ENCODE results near the gene SLC2A2. TPM values are rescaled to one million over a fixed set of nuclear protein-coding genes. Genes with fewer than 3 reads are reported as not detected.
"Not testable (repeated sequence)": the region's sequence is repeated elsewhere in the genome, so short reads cannot be mapped to it uniquely, and the experiment has no call there.

Gene SLC2A2
- total RNA-seq, 2 donors from 2014 or later, result not detected

DNA sequence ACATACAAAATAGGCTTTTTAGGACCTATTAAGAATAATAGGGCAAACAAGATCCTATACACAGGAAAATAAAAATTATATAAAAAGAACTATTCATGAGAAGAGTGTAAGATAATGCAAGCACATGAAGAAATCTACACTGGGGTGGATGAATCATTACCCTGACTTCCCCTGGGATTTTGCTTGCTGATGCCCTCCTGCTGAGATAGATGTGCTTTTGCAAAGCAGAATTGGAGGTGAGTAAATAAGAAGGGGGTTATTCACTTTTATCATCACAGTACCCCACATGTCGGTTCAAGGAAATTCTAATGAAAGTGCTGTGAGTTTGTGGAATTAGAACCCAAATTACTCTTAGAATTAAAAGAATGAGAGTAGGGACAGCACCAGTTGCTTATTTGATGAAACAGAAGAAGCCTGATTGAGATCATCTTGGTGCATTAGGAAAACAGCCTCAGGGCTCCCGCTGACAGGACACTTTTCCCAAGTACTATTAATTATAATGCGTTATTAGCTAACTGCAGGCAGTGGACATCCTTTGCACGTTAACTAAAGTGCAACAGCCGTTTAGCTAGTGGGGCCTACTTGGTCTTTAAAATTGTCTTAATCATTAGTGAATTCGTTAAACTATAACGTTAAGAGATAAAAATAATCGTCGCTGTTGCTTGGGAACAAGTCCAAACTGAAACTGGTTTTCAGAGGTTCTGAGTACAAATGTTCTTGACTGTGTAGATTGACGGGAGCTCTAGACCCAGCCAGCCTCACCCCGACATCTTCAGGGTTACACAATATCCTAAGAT, 48.4 kb downstream of the SLC2A2 start:
- no peak for DNase-seq (ENCODE audit: low spot score)
- H3K27me3 ChIP-seq, result no peaks in the 10 kb centered on the region
- H3K9me3 ChIP-seq, result no peaks in the 10 kb centered on the region
- H3K27ac ChIP-seq, result no peak overlapping the region
- no peak overlapping the region for H3K4me3 ChIP-seq
- TF ChIP-seq, protein P1, sequence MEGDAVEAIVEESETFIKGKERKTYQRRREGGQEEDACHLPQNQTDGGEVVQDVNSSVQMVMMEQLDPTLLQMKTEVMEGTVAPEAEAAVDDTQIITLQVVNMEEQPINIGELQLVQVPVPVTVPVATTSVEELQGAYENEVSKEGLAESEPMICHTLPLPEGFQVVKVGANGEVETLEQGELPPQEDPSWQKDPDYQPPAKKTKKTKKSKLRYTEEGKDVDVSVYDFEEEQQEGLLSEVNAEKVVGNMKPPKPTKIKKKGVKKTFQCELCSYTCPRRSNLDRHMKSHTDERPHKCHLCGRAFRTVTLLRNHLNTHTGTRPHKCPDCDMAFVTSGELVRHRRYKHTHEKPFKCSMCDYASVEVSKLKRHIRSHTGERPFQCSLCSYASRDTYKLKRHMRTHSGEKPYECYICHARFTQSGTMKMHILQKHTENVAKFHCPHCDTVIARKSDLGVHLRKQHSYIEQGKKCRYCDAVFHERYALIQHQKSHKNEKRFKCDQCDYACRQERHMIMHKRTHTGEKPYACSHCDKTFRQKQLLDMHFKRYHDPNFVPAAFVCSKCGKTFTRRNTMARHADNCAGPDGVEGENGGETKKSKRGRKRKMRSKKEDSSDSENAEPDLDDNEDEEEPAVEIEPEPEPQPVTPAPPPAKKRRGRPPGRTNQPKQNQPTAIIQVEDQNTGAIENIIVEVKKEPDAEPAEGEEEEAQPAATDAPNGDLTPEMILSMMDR (IDR thresholded peaks at IDR 0.05), result no peak
- H3K36me3 ChIP-seq, result no peaks in the 10 kb centered on the region
- H3K4me1 ChIP-seq, result no peaks in the 10 kb centered on the region

DNA sequence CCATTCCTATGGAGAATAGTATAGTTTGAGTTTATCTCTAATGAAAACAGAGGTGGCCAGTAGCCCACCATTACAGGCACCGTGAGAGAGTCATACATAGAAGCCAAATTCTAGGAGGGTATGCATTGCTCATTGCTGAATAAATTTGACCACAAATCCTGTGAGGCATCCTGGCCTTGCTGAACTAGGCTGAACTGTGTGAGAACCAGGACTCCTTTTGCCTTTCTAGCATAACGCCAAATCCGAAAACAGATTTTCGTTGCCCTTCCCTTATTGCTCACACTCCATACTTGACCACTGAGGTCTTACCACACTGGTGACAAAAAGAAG, 50.4 kb downstream of the SLC2A2 start:
- no peaks in the 10 kb centered on the region for H3K36me3 ChIP-seq
- H3K27me3 ChIP-seq, result no peaks in the 10 kb centered on the region
- H3K27ac ChIP-seq, result no peak overlapping the region
- TF ChIP-seq, protein P1 (IDR thresholded peaks at IDR 0.05), result no peak
- H3K9me3 ChIP-seq, result no peaks in the 10 kb centered on the region
- no peaks in the 10 kb centered on the region for H3K4me1 ChIP-seq
- no peak overlapping the region for H3K4me3 ChIP-seq
- no peak for DNase-seq (ENCODE audit: low spot score)

DNA sequence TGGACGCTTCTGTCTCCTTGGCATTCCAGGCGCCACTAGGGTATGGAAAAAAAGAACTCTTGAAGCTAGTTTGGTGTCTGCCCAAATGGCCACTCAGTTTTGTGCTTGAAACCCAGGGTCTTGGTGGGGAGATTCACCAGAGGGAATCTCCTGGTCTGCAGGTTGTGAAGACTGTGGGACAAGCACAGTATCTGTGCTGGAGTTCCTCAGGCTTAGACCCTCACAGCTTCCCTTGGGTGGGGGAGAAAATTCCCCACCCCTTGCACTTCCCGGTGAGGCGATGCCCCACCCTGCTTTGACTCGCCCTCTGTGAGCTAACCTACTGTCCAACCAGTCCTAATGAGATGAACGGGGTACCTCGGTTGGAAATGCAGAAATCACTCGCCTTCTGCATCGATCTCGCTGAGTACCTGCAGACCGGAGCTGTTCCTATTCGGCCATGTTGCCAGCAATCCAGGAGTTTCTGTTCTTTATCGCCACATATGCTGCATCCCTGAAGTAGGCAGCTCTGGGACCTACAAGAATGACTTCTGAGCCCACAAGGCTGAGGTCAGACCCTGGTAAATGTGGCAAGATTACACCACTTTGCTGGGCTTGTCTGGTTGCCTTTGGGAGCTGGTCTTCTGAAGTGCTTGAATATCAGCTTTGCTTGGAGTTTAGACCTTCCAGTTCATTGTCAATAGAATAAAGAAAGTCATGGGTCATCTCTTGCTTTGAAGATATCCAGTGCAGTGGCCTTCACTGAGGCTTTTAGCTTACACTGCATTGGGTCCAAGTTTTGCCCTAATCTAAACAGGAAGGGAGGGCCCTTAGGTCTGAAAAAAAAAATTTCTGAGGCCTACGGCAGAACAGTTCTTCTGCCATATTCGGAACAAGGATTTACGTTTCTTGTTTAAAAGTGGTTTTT, 51.0 kb downstream of the SLC2A2 start:
- Histone ChIP-seq H3K4me1 (no peaks in the 10 kb centered on the region), H3K36me3 (no peaks in the 10 kb centered on the region), H3K9me3 (no peaks in the 10 kb centered on the region), H3K27me3 (no peaks in the 10 kb centered on the region), H3K27ac (no peak overlapping the region), H3K4me3 (no peak overlapping the region)
- TF ChIP-seq, protein P1 (IDR thresholded peaks at IDR 0.05), result no peak
- no peak for DNase-seq (ENCODE audit: low spot score)

DNA sequence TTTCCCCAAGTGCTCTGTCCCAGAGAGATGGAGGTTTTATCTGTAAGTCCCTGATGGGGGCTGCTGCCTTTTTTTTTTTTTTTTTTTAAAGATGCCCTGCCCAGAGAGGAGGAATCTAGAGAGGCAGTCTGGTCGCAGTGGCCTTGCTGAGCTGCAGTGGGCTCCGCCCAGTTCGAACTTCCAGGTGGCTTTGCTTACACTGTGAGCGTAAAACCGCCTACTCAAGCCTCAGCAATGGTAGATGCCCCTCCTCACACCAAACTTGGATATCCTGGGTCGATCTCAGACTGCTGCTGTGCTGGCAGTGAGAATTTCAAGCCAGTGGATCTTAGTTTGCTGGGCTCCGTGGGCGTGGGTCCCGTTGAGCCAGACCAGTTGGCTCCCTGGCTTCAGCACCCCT, 51.6 kb downstream of the SLC2A2 start:
- no peaks in the 10 kb centered on the region for H3K27me3 ChIP-seq
- H3K36me3 ChIP-seq, result no peaks in the 10 kb centered on the region
- no peak overlapping the region for H3K27ac ChIP-seq
- TF ChIP-seq, protein P1 (IDR thresholded peaks at IDR 0.05), result no peak
- no peak for DNase-seq (ENCODE audit: low spot score)
- H3K4me3 ChIP-seq, result no peak overlapping the region
- H3K4me1 ChIP-seq, result no peaks in the 10 kb centered on the region
- no peaks in the 10 kb centered on the region for H3K9me3 ChIP-seq

DNA sequence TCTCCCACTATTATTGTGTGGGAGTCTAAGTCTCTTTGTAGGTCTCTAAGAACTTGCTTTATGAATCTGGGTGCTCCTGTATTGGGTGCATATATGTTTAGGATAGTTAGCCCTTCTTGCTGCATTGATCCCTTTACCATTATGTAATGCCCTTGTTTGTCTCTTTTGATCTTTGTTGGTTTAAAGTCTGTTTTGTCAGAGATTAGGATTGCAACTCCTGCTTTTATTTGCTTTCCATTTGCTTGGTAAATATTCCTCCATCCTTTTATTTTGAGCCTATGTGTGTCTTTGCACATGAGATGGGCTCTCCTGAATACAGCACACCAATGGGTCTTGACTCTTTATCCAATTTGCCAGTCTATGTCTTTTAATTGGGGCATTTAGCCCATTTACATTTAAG, 53.6 kb downstream of the SLC2A2 start:
- H3K27me3 ChIP-seq; H3K4me3 ChIP-seq; DNase-seq (ENCODE audit: low spot score); H3K36me3 ChIP-seq; H3K4me1 ChIP-seq; H3K9me3 ChIP-seq; H3K27ac ChIP-seq: not testable (repeated sequence)

DNA sequence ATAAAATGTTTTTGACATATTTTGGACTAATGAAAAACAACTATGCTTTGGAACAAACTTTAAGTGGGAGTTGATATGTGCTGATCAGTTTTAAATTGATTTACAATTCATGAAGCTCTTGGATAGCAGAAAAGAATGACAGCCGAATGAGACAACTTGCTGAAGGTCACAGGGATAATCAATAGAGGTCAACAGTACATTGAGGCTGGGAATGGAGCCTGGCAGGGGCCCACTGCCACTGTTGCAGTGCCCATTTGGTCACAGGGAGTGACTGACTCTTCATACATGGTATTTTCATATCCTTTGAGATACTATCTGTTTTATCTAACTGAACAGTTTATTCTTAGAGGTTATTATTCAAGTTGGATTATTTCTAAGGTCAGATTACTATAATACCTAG, 59.4 kb downstream of the SLC2A2 start:
- Histone ChIP-seq H3K27me3 (no peaks in the 10 kb centered on the region), H3K4me3 (no peak overlapping the region), H3K27ac (no peak overlapping the region), H3K36me3 (no peaks in the 10 kb centered on the region), H3K4me1 (no peaks in the 10 kb centered on the region), H3K9me3 (no peaks in the 10 kb centered on the region)
- TF ChIP-seq, protein P1 (IDR thresholded peaks at IDR 0.05), result no peak
- DNase-seq (ENCODE audit: low spot score), result no peak

Data from right atrium auricular region (tissue), 2 donors.